SKM-1 (cell line): ENCODE measurements around the gene NHS.
A peak's percentile ranks its signal among the peaks of the same experiment; 100 is the strongest.
"Not testable (repeated sequence)": the region's sequence is repeated elsewhere in the genome, so short reads cannot be mapped to it uniquely, and the experiment has no call there.

Experiments
- DNase-seq: peaks from one replicate; lab custom pipeline; 2025; ENCODE audit not compliant: unreplicated experiment; lab: John Stamatoyannopoulos, UW

NHS gene

GRCh38 chrX:17542123-17542522, 167.1 kb downstream of the NHS start:
- DNase-seq: no peak

DNA sequence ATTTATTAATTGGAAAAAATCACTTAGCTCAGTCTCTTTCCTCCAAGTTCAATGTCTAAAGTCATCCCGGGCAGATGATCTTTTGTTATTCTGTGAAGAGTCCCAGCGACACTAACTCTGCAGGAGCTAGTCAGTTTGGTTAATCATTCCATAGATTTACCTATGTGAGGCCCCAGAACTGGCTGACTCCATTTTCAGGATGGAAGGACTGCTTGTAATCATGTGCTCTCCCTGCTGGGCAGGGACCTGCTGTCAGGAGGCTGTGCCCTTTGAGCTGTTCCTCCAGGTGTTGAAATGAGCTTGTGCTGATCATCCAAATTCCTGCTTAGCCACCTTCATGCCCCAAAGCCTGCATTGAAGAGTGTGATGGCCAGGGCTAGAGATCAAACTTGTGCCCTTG, 169.8 kb downstream of the NHS start:
- DNase-seq: no peak

GRCh38 chrX:17546356-17546755, 171.4 kb downstream of the NHS start:
- no peak for DNase-seq

- no peak for DNase-seq
These were observed 172.7 kb downstream of the NHS start for GRCh38 chrX:17547658-17548057.

GRCh38 chrX:17549107-17549651, 174.2 kb downstream of the NHS start:
- no peak for DNase-seq

- no peak for DNase-seq
These were observed 175.0 kb downstream of the NHS start for GRCh38 chrX:17550011-17550410.

DNA sequence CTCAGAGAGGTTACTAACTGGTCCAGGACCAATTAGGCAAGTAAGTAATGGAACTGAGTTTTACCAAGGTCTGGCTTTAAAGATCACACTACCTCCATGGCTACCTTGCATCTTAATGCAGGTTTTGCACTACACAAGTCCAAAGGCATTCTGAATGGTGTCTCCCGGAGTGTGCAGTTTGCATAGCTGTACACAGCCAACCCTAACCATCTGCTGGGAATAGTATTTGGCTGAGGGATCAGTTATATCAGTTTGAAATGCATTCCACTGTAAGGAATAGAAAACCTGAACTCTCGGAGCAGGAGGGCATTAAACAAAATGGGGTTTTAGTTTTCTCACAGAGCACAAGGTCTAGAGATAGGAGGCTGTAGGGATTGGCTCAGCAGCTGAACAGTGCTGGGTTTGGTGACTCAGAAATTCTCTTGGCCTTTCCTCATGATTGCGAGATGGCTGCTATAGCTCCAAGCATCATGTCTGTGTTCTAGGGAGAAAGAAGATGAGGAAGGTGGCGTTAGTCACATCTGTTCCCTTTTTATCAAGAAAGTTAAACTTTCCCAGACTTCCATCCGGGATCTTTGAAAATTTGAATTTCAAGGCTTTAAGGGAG, 177.1 kb downstream of the NHS start:
- no peak for DNase-seq

DNA sequence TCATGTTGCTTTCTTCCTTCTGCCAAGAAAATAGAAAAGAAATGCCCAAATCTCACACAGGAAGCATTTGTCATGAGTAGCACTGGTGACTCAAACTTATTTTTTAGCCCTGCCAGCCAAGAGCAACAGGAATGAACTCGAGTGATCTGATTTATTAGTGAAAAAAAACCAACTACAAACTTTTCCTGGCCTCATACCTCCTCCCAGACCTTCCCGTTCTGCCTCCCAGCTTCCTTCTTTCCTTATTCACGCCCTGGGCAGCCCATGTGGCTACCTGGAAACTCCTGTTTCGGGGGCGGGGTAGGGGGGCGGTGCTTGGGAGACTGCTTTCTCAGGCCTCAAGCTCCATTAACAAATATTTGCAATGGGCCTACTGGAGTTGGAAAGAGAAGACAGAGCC, 178.5 kb downstream of the NHS start:
- no peak for DNase-seq

DNA sequence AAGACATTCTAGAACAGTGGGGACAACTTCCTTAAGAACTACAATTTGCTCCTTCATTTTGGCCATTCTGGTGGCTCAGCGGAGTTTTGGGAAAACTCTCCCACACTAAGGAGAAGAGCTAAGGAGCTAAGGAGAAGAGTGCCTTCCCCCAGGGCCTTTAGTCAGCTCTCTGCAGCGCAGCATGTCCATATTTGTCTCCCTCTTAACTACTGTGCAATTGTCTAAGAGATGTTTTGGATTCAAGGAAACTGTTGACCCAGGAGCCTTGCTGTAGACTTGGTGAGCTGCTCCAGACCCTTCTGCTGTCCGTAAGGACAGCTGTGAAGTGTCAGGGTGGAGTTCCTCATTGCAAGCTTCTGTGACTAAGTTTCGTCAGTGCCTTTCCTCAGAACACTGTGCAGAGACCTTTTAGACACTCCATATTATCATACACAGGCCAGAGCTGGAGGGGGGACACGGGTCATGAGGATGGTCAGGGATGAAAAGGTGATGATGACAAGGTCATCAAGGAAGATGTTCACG, 179.0 kb downstream of the NHS start:
- no peak for DNase-seq

DNA sequence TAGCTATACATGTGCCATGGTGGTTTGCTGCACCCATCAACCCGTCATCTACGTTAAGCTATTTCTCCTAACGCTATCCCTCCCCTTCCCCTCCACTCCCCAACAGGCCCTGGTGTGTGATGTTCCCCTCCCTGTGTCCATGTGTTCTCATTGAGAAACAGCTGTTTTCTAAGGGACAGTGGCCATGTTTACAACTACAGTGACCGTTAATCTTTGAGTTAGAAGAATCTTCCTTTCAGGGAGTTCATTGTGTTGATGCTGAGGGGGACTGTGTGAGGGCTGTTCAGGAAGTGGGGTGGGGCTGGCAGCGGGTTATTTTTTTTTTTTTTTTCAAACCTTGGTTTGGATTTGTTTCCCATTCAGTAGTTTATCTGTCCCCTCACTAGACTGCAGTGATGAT, 179.9 kb downstream of the NHS start:
- DNase-seq: no peak

DNA sequence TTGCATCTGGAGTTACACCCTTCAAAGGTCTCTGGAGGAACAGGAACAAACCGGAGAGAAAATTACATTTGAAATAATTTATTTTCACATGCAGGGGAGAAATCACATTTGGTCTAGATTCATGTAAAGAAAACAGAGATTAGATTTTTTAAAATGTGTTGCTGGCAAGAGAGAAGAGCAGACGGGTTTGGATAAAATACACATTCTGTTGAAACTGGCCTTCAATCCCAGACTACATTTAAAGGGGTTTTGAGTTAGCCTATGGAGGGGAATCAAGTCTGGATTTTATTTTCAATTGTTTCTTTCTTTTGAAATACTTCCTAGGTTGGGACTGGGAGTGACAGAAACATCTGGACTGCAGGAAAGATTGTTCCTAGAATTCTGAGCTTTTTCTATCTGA, 180.8 kb downstream of the NHS start:
- DNase-seq: no peak

DNA sequence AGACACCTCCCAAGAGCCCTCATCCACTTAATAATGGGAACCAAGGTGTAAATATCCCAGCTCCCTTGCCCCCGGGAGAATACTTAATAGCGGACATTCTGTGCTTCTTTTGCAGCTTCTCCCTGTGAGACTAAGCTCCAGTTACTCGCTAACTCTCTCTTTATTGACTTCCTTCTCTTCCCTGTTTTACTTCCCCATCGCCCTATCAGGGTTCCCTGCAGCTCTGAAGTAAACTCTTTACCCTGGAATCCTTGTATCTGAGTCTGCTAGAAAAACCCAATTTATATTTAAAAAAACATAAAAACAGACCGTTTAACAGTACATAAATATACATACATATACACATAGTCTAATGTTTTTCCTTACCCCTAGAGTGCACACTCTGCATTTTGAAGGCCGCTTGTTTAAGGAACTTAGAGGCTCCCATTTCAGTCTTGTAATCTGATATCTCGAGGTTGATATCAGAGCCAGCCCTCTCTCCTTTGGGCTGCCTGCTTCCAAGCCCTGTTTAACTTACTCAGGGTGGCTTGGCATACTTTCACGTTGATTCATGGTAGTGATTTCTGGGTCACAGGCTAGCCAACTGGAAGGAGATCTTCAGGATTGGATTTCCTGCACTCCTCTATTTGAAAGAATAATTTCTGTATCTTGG, 184.9 kb downstream of the NHS start:
- no peak for DNase-seq

DNA sequence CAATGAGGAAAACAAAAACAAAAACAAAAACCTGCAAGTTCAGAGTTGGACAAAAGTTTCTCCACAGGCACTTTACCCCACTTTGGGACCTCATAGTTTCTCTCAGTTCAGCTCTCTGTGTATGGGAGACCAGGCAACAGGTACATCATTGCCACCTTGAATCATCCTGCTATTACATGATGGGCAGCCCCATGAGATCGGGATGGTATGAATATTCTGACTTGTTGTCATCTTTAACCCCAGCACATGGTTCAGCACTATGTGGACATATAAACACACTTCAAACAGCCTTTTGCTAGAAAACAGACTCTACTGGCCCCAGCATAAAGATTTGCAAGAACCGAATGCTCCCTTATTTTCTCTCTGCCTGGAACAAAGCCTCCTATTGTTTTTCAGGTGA, 185.4 kb downstream of the NHS start:
- no peak for DNase-seq

- DNase-seq: no peak
These were observed 188.1 kb downstream of the NHS start for GRCh38 chrX:17563076-17563475.

DNA sequence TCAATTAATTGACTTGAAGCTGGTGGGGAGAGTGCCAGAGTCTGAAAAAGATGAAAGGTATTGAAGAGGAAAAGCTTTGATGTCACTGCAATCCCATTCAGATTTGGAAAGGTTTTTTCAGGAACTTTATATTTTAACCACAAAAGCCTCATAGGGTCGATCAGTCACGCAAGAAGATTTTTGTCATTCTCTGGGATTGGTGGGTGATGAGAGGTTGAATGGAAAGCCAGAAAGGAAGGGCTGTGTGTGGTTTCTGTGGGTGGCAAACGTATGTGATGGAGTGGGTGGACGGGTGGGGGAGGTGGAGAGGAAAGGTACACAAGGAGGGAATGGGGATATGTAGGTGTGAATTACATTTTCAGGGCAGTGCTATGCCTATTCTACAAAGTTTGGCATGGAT, 188.5 kb downstream of the NHS start:
- DNase-seq: no peak

- DNase-seq: peak; percentile 2
These were observed 189.8 kb downstream of the NHS start for GRCh38 chrX:17564689-17565409.

- no peak for DNase-seq
These were observed 191.7 kb downstream of the NHS start for GRCh38 chrX:17566740-17567139.

GRCh38 chrX:17567187-17567586, 192.2 kb downstream of the NHS start:
- no peak for DNase-seq

GRCh38 chrX:17567821-17568220, 192.8 kb downstream of the NHS start:
- no peak for DNase-seq

GRCh38 chrX:17568804-17569203, 193.8 kb downstream of the NHS start:
- not testable (repeated sequence) for DNase-seq

- DNase-seq: no peak
These were observed 204.0 kb downstream of the NHS start for GRCh38 chrX:17579026-17579425.
